HG03045 (cell line): ENCODE measurements around the gene ZNF653.
"Not testable (repeated sequence)": the region's sequence is repeated elsewhere in the genome, so short reads cannot be mapped to it uniquely, and the experiment has no call there.

ENCODE experiments used
- ATAC-seq: cut with Tn5 transposase; IDR thresholded peaks from one replicate; pipeline ENCODE4 v1.9.1; 2021; ENCODE audit warnings: mild to moderate bottlenecking, moderate library complexity; ENCODE audit not compliant: unreplicated experiment

ZNF653 gene

DNA sequence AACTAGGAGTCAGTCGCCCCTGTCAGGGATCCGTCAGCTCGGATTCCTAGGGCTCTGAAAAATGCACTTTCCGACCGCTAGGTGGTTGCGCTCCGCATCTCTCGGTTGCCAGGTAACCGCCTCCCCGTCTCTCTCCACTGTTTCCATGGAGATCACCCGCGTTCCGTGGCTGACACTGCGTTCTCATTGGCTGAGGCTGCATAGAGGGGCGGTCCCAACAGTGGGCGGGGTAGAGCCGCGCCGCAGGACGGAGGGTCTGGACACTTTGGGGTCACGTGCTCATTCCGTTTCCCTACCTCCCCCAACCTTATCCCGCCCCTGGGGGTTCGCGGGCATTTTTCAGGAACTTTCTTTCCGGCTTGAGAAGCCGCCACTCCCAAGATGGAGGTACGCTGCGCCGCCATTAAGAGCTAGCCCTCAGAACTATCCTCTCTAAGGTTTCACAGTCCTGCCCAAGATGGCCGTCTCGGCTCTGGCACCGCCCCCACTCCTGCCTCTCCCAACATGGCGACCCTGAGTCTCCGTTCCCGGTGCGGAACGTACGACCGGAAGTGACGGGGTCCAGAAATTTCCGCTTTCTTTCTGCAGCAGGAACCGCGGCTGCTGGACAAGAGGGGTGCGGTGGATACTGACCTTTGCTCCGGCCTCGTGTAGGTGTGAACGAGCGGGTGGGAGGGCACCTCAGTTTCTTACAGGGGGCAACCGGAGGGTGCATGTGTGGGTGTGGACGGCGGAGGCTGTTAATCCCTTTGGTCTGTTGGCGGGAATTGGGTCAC lies 70.4 kb downstream of the ZNF653 start, which contains the start of the genes ODAD3 and PRKCSH:
TSS of gene ODAD3 (minus strand) at position 65 of the 776 bp plus-strand sequence. CDS start 105 bp downstream, outside the sequence.
TSS of gene PRKCSH (plus strand) at position 579 of the 776 bp plus-strand sequence. CDS start 483 bp downstream, outside the sequence.
- ATAC-seq = peak; percentile 87

- ATAC-seq = no peak
Observed at GRCh38 chr19:11434703-11435056, 71.0 kb downstream of the ZNF653 start.

GRCh38 chr19:11433526-11433925 lies 72.1 kb downstream of the ZNF653 start:
- ATAC-seq = not testable (repeated sequence)
